Forelimb muscle (tissue), 1 donor: ENCODE measurements around the gene TTC32. TPM values are rescaled to one million over a fixed set of nuclear protein-coding genes. Genes with fewer than 3 reads are reported as not detected.
"Not testable (repeated sequence)": the region's sequence is repeated elsewhere in the genome, so short reads cannot be mapped to it uniquely, and the experiment has no call there.

ENCODE experiments used
- DNase-seq: peaks from one replicate; pipeline ENCODE4 v3.0.0-alpha.2; 2013; ENCODE audit warnings: low read depth
- polyA plus RNA-seq: library from polyadenylated mRNA; unstranded; fragments of 120-200 nt; gene quantifications from one replicate; pipeline ENCODE4 v1.2.1, GENCODE V29; 2013; ENCODE audit not compliant: insufficient read length

The TTC32 gene
- polyA plus RNA-seq, result 14.3 TPM

- peak; percentile 93 for DNase-seq
Observed at GRCh38 chr2:19901442-19902215, at the start of gene TTC32. TTC32 (minus strand) TSS chr2:19901983; CDS start chr2:19901854, 129 bp downstream.

GRCh38 chr2:19949071-19949470 lies 47.3 kb upstream of the TTC32 start:
- peak; percentile 24 for DNase-seq

- no peak for DNase-seq
Observed at GRCh38 chr2:19947184-19947940, 45.6 kb upstream of the TTC32 start.

- no peak for DNase-seq
Observed at GRCh38 chr2:19944205-19944845, 42.5 kb upstream of the TTC32 start.

GRCh38 chr2:19943189-19943588 lies 41.4 kb upstream of the TTC32 start:
- DNase-seq, result no peak

GRCh38 chr2:19942199-19942598 lies 40.4 kb upstream of the TTC32 start:
- DNase-seq, result no peak

GRCh38 chr2:19937004-19937403 lies 35.2 kb upstream of the TTC32 start:
- DNase-seq, result no peak

- DNase-seq, result no peak
Observed at GRCh38 chr2:19936203-19936602, 34.4 kb upstream of the TTC32 start.

GRCh38 chr2:19933351-19933981 lies 31.7 kb upstream of the TTC32 start:
- DNase-seq, result no peak

- DNase-seq, result no peak
Observed at GRCh38 chr2:19932928-19933327, 31.1 kb upstream of the TTC32 start.

GRCh38 chr2:19929226-19929625 lies 27.4 kb upstream of the TTC32 start:
- no peak for DNase-seq

GRCh38 chr2:19927816-19928215 lies 26.0 kb upstream of the TTC32 start:
- DNase-seq, result not testable (repeated sequence)

GRCh38 chr2:19924526-19924925 lies 22.7 kb upstream of the TTC32 start:
- DNase-seq, result not testable (repeated sequence)

GRCh38 chr2:19922188-19922587 lies 20.4 kb upstream of the TTC32 start:
- not testable (repeated sequence) for DNase-seq

- DNase-seq, result no peak
Observed at GRCh38 chr2:19916385-19916950, 14.7 kb upstream of the TTC32 start.

- DNase-seq, result no peak
Observed at GRCh38 chr2:19914266-19914975, 12.6 kb upstream of the TTC32 start.

- no peak for DNase-seq
Observed at GRCh38 chr2:19911808-19912509, 10.2 kb upstream of the TTC32 start.

GRCh38 chr2:19902216-19902740 lies 495 bp upstream of the TTC32 start:
- DNase-seq, result peak; percentile 29

- peak; percentile 8 for DNase-seq
Observed at GRCh38 chr2:19900931-19901441, 797 bp downstream of the TTC32 start.
